Ammon's horn (tissue), 1 donor: ENCODE measurements around the gene RAB38.

ENCODE experiments used
- DNase-seq: peaks from one replicate; pipeline ENCODE4 v3.0.0-alpha.2; 2016; ENCODE audit warnings: low spot score

The RAB38 gene

DNA sequence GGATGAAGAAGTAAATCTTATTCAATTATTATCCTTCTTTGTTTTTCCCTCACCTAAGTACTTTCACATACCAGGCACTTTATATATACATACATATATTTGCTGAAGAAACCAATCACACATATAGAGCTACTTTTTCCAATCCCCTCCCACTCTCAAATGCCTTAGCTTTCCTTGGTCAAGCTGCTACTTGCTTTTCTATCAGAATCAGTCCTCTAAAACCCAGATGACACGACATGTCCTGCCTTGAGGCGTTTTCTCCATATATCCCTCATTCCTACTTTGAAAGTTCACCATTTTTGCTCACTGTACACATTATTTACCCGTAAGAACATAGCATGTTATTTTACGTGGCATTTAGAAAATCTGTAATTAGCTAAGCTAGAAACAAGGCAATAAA is 5.4 kb downstream of the RAB38 start:
- no peak for DNase-seq

DNA sequence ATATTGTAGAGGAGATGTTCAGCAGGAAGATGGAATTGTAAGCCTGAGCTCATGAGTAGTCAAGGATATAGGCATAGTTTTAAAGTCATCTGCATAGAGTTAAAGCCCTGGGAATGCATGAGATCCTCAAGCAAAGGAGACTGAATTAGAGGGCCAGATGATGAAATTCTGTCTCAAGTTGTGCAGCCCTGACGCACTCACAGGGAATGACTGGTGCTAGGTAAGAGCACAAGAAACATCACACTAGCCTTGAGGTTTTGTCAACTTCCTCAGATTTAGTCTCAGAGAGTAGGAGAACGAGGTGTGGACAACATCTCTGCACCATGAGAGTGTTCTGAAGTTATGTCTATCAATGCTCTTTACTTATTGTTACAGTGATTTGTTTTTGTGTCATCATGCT is 5.8 kb downstream of the RAB38 start:
- no peak for DNase-seq

DNA sequence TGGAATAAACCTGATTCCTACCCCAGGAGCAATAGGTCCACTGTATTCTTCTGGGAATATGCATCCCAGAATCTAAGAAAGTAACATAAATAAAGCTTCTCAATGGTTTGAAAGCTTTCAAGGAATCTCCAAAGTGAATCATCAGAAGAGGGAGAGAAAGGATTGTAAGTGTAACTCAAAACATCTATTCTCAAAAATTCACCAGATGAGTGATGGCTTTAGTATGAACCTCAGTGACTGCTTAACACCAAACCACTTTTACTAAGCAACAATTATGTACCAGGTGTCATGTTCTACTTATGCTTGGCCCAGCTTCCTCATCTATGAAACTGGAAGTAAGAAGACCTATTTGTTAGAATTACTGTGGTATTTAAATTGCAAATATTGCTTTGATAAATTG is 7.4 kb downstream of the RAB38 start:
- DNase-seq, result no peak

DNA sequence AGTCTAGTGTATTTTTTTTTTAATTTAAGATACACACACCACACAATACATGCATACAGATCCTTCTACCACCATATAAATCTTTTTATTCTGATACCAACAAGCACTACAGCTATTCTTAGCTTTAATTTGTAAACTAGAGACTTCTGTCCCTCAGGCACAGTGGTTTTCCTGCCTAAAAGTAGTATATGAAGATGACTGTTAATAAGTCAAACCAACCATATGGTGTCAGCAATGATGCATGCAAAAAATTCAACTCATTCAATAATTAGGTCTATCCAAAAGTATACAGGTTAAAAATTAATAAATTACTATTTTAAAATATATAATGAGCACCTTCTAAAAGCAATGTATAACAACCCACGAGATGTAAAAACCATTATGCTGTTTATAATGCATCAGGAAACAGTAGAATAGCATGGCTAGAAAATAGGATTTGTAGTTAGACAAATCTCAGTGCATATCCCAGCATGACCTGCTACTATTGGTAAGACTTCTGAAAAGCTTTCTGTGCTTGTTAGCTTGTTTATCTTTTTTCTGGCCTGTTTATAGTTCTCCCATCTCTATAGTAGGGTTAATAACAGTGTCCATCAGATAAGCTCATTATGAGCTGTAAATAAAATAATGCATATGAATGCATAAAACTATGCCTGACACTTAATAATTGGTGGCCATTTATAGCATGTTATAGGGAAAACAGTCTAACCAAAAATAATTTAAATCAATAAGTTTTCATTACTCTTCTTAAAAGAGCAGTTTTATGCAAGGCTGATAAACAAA is 10.2 kb downstream of the RAB38 start:
- DNase-seq, result no peak

DNA sequence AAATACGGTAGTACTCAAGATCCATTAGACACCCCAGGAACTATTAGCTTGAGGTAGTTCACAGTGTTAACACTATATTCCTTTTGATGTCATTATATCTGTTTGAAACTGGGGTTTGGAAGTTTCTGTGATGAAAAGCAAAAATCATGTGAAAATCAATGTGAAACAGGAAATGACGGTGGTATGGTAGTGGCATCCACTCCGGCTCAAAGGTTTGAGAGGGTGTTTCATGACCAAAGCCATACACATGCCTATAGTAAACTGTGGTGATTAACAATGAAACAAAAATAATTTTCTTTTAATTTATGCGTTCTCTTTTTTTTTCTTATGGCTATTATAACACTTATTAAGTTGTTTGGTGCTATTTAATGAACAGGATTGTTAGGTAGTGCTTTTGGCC is 10.9 kb downstream of the RAB38 start:
- DNase-seq, result no peak

DNA sequence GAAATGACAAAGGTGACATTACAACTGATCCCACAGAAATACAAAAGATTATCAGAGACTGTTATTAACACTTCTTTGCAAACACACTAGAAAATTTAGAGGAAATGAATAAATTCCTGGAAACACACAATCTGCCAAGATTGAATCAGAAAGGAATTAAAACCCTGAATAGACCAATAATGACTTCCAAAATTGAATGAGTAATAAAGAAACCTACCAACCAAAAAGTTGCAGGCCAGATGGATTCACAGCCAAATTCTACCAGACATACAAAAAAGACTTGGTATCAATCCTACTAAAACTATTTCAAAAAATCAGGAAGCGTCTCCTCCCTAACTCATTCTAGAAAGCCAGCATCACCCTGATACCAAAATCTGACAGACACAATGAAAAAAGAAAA is 17.2 kb downstream of the RAB38 start:
- no peak for DNase-seq

DNA sequence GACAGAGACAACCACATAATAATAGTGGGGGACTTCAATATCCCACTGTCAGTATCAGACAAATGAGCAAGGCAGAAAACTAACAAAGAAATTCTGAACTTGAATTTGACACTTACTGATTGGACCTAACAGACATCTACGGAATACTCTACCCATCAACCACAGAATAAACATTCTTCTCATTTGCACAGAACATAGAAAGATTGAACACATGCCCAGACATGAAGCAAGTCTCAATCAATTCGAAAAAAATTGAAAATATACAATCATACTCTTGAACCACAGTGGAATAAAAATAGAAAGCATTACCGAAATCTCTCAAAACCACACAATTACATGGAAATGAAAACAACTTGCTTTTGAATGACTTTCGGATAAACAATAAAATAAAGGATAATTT is 17.9 kb downstream of the RAB38 start:
- no peak for DNase-seq

DNA sequence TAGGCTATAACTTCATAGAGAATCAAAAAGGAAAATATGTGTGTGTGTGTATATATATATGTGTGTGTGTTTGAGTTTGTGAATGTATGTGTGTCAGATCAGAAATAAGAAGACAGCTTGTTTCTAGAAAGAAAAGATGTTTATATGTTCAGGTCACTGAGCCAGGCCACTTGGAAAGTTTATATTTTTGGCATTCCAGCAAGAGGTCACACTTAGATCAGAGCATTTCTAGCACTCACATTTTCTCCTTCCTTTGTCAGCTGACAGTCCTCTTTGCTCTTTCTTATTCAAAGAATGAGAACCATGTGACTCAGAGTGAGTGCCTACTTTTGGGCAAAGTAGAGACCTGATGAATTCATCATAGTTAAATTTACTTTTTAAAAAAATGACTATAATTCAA is 22.9 kb downstream of the RAB38 start:
- DNase-seq, result no peak

DNA sequence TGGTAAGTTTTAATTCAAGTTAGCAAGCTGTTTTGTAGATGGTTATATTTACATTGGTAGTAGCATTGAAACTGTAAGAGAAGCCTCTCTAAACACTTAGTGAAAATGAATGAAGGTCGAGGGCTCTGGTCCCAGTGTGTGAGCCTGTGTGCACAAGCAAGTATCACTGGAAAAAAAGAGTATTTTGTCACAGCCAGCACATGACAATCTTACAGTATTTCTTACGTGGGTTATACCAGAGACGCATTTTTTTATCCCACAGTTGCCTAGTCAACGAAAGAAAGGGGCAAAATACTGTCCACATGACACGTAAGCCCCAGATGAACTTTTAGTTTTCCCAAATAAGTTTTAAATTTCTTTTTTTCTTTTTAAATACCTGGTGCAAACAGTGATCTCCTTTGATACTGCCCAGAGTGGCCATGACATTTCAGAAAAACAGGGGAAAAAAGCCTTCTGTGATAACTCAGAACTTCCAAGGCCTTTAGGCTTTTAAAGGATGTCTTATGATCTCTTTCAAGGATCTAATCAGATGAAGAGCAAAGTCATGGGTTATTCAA is 23.5 kb downstream of the RAB38 start:
- no peak for DNase-seq

DNA sequence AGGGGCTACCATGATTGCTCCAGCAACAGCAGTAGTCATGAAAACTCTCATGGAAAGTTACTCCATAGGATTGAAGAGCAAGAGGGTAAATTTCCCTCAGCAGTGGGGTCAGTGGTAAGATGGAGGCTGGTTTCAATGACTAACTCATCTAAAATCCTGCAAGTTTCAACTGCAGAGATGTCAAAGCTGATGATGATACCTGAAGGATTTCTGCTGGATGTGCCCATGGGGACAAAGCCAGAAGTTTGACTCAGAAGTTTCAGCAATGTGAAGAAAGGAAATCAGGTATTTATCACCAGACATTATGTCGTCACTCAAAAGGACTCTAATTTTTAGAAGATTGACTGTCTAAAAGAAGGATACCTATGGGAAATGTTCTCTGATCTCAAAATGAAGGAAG is 29.1 kb downstream of the RAB38 start:
- DNase-seq, result no peak

DNA sequence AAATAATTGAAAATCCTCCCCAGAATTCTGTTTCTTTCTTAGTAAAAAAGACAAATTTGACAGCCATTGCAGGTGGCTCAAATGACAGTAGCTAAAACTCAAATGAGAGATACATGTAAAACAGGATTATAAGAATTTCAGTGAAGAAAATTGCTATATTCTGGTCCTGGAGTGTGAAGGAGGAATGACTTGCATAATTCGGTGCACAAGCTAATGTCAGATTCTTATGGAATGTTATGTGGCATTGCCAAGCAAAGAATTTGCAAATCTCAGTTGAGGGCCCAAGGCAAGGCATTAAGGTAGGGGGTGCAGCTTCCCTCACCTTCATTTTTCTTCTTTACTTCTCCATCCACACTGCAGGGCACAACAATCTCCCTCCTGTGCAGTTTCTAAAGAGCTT is 35.4 kb downstream of the RAB38 start:
- no peak for DNase-seq

DNA sequence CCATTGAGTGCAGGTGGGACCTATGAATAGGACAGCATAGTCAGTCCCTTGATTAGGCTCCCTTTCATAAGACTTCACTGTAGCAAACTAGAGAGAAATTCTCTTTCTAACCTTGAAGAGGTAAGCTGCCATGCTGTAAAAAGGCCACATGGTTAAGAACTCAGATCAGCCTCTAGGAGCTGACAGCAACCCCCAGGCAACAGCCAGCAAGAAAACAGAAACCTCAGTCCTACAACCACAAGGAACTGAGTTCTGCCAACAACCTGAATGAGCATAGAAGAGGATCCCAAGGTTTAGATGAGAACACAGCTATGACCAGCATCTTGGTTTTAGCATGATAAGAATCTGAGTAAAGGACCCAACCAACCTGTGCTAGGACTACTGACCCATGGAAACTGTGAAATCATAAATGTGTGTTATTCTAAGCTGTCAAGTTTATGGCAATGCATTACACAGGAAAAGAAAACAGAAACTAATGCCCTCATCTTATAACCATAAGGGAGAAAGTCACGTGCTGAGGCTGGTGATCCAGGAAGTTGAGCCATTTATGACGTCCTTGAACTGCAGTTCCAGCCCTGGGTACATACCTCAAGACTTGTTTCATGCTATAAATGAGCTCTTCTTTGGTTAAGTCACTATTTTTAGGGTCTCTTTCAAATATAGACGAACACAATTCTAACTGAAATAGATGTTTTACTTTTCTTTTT is 43.3 kb downstream of the RAB38 start:
- no peak for DNase-seq

DNA sequence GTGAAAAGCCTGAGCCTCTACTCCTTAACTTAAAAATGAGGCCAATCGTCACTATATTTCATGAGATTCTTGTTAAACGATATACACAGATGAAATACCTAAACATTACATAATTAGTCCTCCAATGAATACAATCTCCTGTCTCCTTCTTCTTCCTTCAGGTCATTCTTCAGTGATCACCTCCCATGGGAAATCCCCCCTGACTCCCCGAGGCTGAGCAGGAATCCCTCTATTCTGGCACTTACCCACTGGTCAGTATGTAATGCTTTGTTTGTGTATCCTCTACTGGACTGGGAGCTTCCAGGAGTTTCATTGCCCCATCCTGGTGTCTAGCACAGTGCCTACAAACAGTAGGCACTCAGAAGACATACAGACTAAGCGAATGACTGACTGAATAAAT is 52.3 kb downstream of the RAB38 start:
- DNase-seq, result no peak

DNA sequence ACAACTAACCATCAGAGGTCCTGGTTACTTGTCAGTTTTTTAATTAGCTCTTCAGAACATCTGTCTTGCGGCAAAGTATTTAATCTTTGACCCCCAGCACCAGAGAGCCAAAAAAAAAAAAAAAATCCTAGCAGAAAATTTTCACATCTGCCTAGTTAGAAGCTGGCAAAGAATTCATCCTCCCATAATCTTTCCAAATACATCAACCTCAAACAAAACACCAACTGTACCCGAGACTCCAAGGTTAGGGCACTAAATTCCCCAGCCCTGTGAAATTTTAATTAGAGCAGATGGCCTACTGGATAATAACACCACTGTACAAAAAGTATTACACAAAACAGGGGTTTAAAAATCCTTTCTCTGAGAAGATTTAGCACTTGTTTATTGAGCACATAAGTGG is 55.7 kb downstream of the RAB38 start:
- no peak for DNase-seq

DNA sequence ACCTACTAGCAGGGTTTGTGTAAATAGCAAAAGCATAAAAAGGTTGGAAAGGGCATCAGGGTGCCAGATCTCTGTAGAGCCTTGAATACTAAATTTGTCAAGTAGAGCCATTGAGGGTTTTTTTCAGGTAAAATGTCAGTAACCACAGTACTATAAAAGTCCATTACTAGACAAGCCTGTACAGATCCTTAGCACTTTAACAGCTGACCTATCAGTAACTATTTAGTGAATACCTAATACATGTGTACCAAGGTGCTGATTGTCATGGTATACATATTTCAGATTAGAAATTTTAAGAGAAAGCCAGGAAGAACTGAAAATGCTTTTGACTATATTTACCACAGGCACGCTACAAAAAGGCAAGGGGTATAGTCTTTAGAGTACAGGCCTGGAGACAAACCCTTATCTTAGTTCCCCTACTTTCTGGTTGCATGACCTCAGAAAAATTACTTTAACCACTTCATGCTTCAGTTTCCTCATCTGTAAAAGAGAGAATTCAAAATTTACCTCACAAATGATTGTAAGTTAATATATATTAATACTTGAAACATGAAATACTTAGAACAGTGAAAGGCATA is 57.9 kb downstream of the RAB38 start:
- DNase-seq, result no peak

DNA sequence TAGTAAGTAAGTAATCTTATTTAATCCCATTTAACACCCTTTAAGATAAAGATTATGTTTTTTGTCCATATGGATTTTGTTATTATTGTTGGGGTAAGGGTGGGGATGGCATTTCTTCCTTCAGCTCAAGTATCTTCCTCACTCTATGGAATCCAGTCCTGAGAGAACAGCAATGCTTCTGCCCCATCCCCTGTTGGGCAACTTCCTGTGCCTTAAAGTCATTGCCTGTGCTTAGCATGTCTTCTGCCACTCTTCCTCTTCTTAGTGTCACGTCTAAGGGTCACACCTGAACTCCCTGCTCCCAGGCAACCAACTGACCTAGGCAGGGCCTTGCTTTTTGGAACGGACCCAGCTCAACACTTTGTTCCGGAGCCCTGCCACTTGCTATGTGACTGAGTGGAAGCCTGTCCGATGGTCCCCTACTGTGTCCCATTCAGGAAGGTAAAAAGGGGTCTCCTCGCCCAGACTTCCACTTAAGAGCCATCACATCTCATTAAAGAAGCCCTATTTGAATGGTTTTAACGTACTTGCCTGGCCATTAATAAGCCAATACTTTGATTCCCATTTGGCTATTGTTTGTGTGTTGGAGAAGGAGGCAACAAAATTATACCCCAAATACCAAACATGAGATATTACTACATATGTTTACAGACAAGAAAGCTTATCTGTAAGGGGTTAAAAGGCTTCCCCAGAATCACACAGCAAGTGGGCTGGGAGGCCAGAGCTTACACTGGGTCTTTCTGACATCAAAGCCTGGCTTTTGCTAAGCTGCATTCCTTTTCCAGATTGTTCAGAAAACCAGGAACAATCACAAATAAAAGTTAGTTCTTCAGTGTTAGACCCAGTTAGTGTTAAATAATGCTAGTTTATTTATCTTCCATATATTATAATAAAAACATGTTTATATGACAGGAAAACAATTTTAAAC is 59.2 kb downstream of the RAB38 start:
- DNase-seq, result no peak

DNA sequence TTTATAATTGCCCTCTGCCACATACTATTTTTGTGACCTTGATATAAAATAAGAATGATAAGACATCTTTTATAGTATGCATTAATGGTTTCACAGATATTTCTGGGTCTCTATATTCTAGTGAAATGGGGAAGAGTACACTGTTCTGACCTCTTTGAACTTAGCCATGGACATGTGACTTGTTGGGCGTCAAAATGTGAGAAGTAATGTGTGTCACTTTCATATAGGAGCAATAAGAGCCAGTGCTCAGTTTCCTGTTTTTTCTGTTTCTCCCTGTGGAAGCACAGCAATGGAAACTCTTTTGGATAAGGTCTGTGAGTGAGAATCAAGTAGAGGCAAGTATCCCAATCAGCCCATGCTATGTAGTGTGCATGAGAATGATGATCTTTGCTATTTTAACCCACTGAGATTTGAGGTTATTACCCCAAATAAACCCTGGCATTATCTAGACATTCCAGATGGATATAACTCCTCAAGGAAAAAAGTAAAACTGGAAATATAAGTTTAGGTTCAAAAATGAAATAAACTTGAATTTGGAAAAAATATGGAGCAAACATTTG is 60.7 kb downstream of the RAB38 start:
- DNase-seq, result no peak

DNA sequence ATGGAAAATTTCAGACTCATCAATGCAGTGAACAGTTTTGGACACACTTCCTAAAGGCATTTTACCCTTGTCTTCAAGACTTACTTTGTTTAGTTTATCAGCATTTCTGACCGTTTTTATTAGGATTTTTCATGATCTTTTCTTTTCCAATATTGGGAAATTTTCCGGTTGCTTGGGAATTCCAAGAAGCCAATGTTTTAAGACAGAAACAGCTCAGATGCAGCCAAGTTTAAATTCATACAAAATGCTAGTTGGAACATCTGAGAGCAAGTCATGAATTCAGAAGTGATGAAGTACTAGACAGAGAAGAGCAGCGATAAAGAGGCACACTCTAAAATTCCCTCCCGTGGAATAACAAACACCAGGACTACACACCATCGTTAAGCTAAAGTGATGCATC is 68.6 kb downstream of the RAB38 start:
- DNase-seq, result no peak

DNA sequence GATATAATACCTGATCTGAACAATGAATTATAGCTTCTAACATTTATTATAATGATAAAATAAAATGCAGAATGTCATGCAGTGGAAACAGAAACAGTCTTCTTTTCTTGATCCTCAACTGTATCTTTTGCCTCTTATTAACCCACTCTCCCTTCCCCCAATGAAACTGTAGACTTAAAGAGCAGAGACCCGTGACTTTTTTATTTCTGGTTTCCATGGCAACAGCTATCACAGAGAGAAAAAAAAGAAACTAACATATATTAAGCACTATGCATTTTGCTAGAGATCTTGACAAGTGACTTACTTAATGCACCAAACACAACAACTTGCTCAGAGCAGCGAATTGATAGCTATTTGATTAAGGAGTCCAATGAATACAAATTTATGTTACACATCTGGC is 69.3 kb downstream of the RAB38 start:
- no peak for DNase-seq

DNA sequence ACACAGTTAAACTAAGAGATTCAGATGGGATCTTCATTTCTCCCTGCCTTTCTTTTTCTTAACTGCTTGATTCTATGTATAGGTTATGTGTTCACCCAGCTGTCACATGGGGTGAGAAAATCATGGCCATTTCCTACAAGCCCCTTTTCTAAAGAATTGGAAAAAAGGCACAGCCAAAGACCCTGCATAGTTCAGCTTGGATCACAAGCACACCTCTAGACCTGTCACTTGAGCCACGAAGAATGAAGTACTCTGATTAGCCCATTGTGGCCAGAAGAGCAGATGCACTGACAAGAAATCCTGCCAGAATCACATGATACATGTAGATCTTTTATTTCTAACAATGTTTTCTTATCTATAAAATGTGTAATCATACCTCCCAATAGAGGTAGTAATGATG is 69.7 kb downstream of the RAB38 start:
- DNase-seq, result no peak

DNA sequence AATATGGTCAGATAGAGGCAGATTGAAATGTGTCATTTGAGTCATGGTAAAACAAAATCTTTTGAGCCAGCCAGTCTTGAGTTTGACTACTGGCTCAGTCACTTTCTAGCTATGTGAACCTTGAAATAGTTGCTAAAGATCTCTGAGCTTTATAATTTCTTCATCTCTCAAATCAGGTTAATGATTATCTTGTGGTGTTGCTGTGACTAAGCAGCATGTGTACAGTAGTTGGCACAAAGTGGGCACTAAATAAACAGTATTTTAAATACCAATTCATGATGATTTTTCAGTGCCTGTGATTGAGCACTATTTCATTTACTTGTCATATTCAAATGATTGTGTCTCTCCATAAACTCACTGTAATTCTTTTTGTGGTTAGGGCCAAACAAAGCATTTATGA is 70.8 kb downstream of the RAB38 start:
- no peak for DNase-seq
